Cardiac muscle cell (in vitro differentiated cells and primary cell): ENCODE measurements around the gene EDDM3A. TPM values are rescaled to one million over a fixed set of nuclear protein-coding genes. Genes with fewer than 3 reads are reported as not detected.

Experiments used
- DNase-seq, 2 donors: peaks; one replicate each; pipeline versions ENCODE4 v3.0.0 to v3.0.0-alpha.2; 2010 to 2017; ENCODE audit warnings: low read depth in 1 of 2, low spot score in 1 of 2
- H3K27ac ChIP-seq: fragments of 200-600 bp; sonication (generic); 2 replicates; pipeline ENCODE4 v1.5.1; 2016
- H3K27me3 ChIP-seq: fragments of 200-600 bp; sonication (generic); 2 replicates; pipeline ENCODE4 v1.6.0; 2016; ENCODE audit warnings: control low read depth
- H3K36me3 ChIP-seq: fragments of 200-600 bp; sonication (generic); 2 replicates; pipeline ENCODE4 v1.5.1; 2016; ENCODE audit warnings: control low read depth
- H3K4me1 ChIP-seq: fragments of 200-600 bp; sonication (generic); 2 replicates; pipeline ENCODE4 v1.8.1; 2017; ENCODE audit warnings: low read depth, mild to moderate bottlenecking, mixed run types
- H3K4me3 ChIP-seq: fragments of 200-600 bp; sonication (generic); 2 replicates; pipeline ENCODE4 v1.5.1; 2016; ENCODE audit warnings: mild to moderate bottlenecking
- H3K9me3 ChIP-seq: fragments of 200-600 bp; sonication (generic); 2 replicates; pipeline ENCODE4 v1.5.1; 2017; ENCODE audit warnings: low read depth, mild to moderate bottlenecking, control low read depth
- CTCF ChIP-seq: IDR thresholded peaks from 2 replicates; pipeline ENCODE4 v1.5.1; 2012; ENCODE audit warnings: low read depth, mild to moderate bottlenecking, low read length
- polyA plus RNA-seq: library from polyadenylated mRNA; unstranded; fragments of >200 nt; fragmentation: Nextera tagmentation; extraction: Ambion mirVana; gene quantifications from 2 replicates; pipeline ENCODE4 v1.2.1, GENCODE V29; 2016
- total RNA-seq: library from RNA; depleted of rRNA; stranded (reverse); fragments of >200 nt; gene quantifications from 2 replicates; pipeline ENCODE4 v1.2.3, GENCODE V29; 2016

Gene EDDM3A
- total and polyA plus RNA-seq, 2 experiments from 2014 or later = 0.15 TPM; not detected in 1

DNA sequence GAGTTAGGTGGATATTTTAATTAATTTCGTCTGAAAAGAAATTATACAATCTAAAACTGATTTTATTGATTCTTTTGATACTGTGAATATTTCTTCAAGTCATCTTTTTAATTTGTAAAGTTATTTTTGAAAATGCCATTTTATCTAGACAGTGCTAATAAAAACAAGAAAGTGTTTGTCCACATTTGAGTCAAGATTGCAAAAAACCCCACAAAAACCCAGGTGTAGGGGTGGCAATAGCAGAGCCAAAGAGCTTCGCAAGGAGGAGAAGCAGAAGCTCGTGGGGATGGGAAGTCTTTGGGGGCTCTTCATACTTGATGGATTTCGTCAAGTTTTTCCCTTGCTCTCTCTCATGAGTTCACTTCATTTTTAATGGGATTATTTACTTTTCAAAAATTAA is 41.3 kb downstream of the EDDM3A start:
- no peak for TF ChIP-seq CTCF
- no peaks in the 10 kb centered on the region for H3K27me3 ChIP-seq
- H3K27ac ChIP-seq = no peak overlapping the region
- DNase-seq = no peak
- no peak overlapping the region for H3K4me3 ChIP-seq
- no peaks in the 10 kb centered on the region for H3K36me3 ChIP-seq
- peaks cover 17% of the 10 kb centered on the region for H3K4me1 ChIP-seq
- H3K9me3 ChIP-seq = no peaks in the 10 kb centered on the region

DNA sequence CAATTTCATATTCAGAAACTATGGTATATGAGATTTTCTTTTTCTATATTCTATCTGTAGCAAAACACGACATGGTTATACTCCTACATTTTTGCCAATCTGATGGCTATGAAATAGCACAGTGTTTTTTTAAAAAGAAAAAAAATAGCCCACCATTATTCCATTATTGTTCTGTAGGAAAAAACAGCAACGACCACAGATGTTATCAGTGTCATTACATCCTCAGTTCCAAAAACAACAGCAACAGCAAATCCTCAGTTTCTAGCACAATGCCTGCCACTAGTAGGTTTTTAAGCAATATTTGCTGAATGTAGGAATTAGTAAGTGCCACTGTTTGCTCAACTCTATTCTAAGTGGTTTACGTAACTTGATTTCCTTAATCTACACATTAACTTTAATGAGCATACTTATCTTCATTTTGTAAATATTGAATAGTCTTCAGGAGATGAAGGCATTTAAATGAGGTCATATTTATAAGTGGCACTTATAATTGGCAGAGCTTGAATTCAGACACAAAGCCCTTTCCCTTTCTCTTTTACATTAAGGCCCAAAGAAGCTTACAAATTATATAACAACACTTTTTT is 43.6 kb downstream of the EDDM3A start:
- no peaks in the 10 kb centered on the region for H3K27me3 ChIP-seq

GRCh38 chr14:20790464-20791116 is 44.9 kb downstream of the EDDM3A start:
- TF ChIP-seq CTCF = no peak
- Histone ChIP-seq H3K27ac (no peak overlapping the region), H3K36me3 (no peaks in the 10 kb centered on the region), H3K27me3 (no peaks in the 10 kb centered on the region), H3K4me3 (no peak overlapping the region), H3K4me1 (peaks cover 11% of the 10 kb centered on the region), H3K9me3 (no peaks in the 10 kb centered on the region)
- DNase-seq = no peak

More for the DNA sequence above, 43.6 kb downstream of the EDDM3A start:
- Histone ChIP-seq H3K4me3 (no peak overlapping the region), H3K9me3 (no peaks in the 10 kb centered on the region), H3K36me3 (no peaks in the 10 kb centered on the region), H3K27ac (no peak overlapping the region), H3K4me1 (peaks cover 11% of the 10 kb centered on the region)
- TF ChIP-seq CTCF = no peak
- DNase-seq = no peak

- Histone ChIP-seq H3K4me3 (no peak overlapping the region), H3K9me3 (no peaks in the 10 kb centered on the region), H3K36me3 (no peaks in the 10 kb centered on the region), H3K27me3 (no peaks in the 10 kb centered on the region), H3K4me1 (peaks cover 11% of the 10 kb centered on the region), H3K27ac (no peak overlapping the region)
- DNase-seq = no peak
- TF ChIP-seq CTCF = no peak
Observed at GRCh38 chr14:20791187-20791586, 45.5 kb downstream of the EDDM3A start.

DNA sequence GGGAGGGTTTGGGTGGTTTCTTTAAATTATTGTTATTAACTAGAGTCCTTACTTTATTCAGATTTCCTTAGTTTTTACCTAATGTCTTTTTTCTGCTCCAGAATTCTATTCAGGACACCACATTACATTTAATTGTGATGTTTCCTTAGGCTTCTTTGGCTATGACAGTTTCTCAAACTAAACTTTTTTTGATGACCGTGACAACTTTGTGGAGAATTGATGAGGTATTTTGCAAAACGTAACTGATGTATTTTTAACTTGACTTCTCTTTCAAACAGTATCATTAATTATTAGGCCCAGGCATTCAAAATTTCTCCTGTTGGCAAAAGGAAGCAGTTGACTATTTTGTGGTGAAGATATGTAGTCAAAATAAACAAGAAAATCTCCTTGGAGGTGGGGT is 45.9 kb downstream of the EDDM3A start:
- H3K27me3 ChIP-seq = no peaks in the 10 kb centered on the region
- no peak overlapping the region for H3K27ac ChIP-seq
- H3K36me3 ChIP-seq = no peaks in the 10 kb centered on the region
- H3K4me1 ChIP-seq = peaks cover 11% of the 10 kb centered on the region
- no peak for DNase-seq
- H3K9me3 ChIP-seq = no peaks in the 10 kb centered on the region
- TF ChIP-seq CTCF = no peak
- H3K4me3 ChIP-seq = no peak overlapping the region
